ENCODE results near the gene TMEM247. TPM values are rescaled to one million over a fixed set of nuclear protein-coding genes. Genes with fewer than 3 reads are reported as not detected.

Gene TMEM247
- total RNA-seq, 1 experiment from 2014 or later = not detected

DNA sequence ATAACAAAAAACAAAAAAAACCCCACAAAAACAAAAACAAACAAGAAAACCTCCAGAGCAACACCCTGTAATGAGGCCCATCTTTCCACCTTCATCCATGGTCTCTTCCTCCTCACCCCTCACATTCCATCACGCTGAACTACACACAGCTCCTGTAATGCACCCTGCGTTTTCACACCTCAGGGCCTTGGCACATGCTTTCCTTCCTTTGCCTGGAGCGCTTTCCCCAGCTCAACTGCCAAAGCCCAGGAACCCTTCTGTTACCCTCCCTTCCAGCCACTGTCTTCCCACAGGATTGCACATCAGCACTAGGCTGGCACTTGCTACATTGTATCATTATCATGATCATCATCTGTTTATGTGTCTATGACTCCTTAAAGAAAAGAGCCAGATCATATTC is 29.4 kb downstream of the TMEM247 start:
- H3K9ac ChIP-seq (ENCODE audit: extremely low read depth, insufficient read length, low read length) = no peak overlapping the region
- H3K4me1 Mint-ChIP-seq = peaks cover 24 to 26% of the 10 kb centered on the region in 2 experiments
- no peak overlapping the region for H3T11ph ChIP-seq (ENCODE audit: low read length)
- no peaks in the 10 kb centered on the region for H3K36me3 Mint-ChIP-seq (ENCODE audit: insufficient read depth in 1 of 3, low read depth in 3 of 3)
- peaks cover 17% of the 10 kb centered on the region for H3K27me3 Mint-ChIP-seq (ENCODE audit: low read depth)
- H3K4me1 ChIP-seq (ENCODE audit: insufficient read depth, low read length) = peaks cover 3% of the 10 kb centered on the region; the same call in 1 of the 2 replicates
- H4K20me1 ChIP-seq (ENCODE audit: control insufficient read depth, insufficient read depth, insufficient read length) = no peaks in the 10 kb centered on the region
- no peak overlapping the region for H3K4me2 ChIP-seq (ENCODE audit: insufficient read depth, insufficient read length, low read length)
- no peaks in the 10 kb centered on the region; the same call in 1 of the 2 replicates for H3K79me2 ChIP-seq (ENCODE audit: insufficient read depth, low read length)
- no peak overlapping the region for H2BK20ac ChIP-seq (ENCODE audit: low read depth, low read length, poor library complexity, severe bottlenecking)
- no peaks in the 10 kb centered on the region for H3K27me3 ChIP-seq (ENCODE audit: insufficient read depth, low read length)
- no peak for DNase-seq
- no peaks in the 10 kb centered on the region for H3K23me2 ChIP-seq (ENCODE audit: insufficient read length, low read depth, low read length, poor library complexity, severe bottlenecking)
- H4K5ac ChIP-seq (ENCODE audit: insufficient read length, low read depth, low read length) = no peak overlapping the region
- H2BK120ac ChIP-seq (ENCODE audit: low read depth, low read length, poor library complexity, severe bottlenecking) = no peak overlapping the region
- no peak overlapping the region for H3K14ac ChIP-seq (ENCODE audit: insufficient read depth, low read length)
- no peak overlapping the region for H3K27ac ChIP-seq (ENCODE audit: insufficient read length, low read depth, low read length)
- H3K9me3 ChIP-seq (ENCODE audit: control insufficient read depth, low read depth, low read length) = no peaks in the 10 kb centered on the region
- H2BK12ac ChIP-seq (ENCODE audit: insufficient read length, low read depth, low read length) = no peak overlapping the region
- no peak overlapping the region for H2AFZ ChIP-seq (ENCODE audit: low read length)
- no peak overlapping the region for H4K8ac ChIP-seq (replicated peaks; ENCODE audit: insufficient read length, low read depth, low read length)
- no CpG with 5 or more reads among the region's 3 CpGs for WGBS (ENCODE audit: extremely low coverage, insufficient read length, low lambda C conversion rate)
- H3K4me3 Mint-ChIP-seq = no peak overlapping the region
- H3K56ac ChIP-seq (ENCODE audit: insufficient read length, low read depth, low read length) = no peak overlapping the region
- no peak overlapping the region for H2AK5ac ChIP-seq (ENCODE audit: insufficient read length, low read length)
- no peak overlapping the region for H2BK15ac ChIP-seq (ENCODE audit: low read depth, low read length)
- H3K79me1 ChIP-seq (ENCODE audit: insufficient read depth, low read depth, low read length, poor library complexity, severe bottlenecking) = no peaks in the 10 kb centered on the region
- no peak overlapping the region for H3K4ac ChIP-seq (ENCODE audit: low read depth, low read length)
- no peak overlapping the region for H3K18ac ChIP-seq (ENCODE audit: insufficient read length, low read depth, low read length)
- 0 out of 7 replicates have a peak overlapping the region, but pooled peaks of 1 of the 3 experiments have one; percentile 4 for H3K27ac Mint-ChIP-seq
- no peak overlapping the region for H3K23ac ChIP-seq (ENCODE audit: insufficient read length, low read depth, low read length)
- H4K91ac ChIP-seq (ENCODE audit: insufficient read length, low read depth, low read length) = no peak overlapping the region
- TF ChIP-seq, protein P1, sequence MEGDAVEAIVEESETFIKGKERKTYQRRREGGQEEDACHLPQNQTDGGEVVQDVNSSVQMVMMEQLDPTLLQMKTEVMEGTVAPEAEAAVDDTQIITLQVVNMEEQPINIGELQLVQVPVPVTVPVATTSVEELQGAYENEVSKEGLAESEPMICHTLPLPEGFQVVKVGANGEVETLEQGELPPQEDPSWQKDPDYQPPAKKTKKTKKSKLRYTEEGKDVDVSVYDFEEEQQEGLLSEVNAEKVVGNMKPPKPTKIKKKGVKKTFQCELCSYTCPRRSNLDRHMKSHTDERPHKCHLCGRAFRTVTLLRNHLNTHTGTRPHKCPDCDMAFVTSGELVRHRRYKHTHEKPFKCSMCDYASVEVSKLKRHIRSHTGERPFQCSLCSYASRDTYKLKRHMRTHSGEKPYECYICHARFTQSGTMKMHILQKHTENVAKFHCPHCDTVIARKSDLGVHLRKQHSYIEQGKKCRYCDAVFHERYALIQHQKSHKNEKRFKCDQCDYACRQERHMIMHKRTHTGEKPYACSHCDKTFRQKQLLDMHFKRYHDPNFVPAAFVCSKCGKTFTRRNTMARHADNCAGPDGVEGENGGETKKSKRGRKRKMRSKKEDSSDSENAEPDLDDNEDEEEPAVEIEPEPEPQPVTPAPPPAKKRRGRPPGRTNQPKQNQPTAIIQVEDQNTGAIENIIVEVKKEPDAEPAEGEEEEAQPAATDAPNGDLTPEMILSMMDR (conservative IDR thresholded peaks at IDR 0.05) = no peak
- H2BK5ac ChIP-seq (ENCODE audit: insufficient read length, low read length) = no peak overlapping the region
- no peaks in the 10 kb centered on the region for H3K9me3 Mint-ChIP-seq

Measured in H9 (cell line).